ENCODE data around the gene ZNF438.

- TF ChIP-seq CTCF (conservative IDR thresholded peaks at IDR 0.05 in 1 of 2, IDR thresholded peaks at IDR 0.05 in 1 of 2; ENCODE audit: low read depth in 1 of 2, low read length in 2 of 2) = no peak
- no peak for TF ChIP-seq EZH2 (IDR thresholded peaks at IDR 0.05; ENCODE audit: low read length, missing control alignments)
These were observed 41.3 kb downstream of the ZNF438 start for GRCh38 chr10:30990351-30990750.
